Esophagus muscularis mucosa (tissue), 3 donors: Measurements from ENCODE around the gene MYO7B.

Experiments used
- POLR2AphosphoS5 ChIP-seq, 2 donors: sonication (generic); formaldehyde crosslinking; IDR thresholded peaks; one replicate each; pipeline ENCODE4 v1.6.1; 2017; ENCODE audit warnings: antibody characterized with exemption in 2 of 2
- TF ChIP-seq, protein P1 (sequence below), 3 experiments: fragments of 200-600 bp in 2 of 3; fragments of 450-650 bp in 1 of 3; sonication (generic) in 2 of 3; IDR thresholded peaks; one replicate each; pipeline ENCODE4 v1.5.1; 2017 to 2019; ENCODE audit warnings: antibody characterized with exemption in 3 of 3, mild to moderate bottlenecking in 2 of 3, moderate library complexity in 1 of 3

DNA sequence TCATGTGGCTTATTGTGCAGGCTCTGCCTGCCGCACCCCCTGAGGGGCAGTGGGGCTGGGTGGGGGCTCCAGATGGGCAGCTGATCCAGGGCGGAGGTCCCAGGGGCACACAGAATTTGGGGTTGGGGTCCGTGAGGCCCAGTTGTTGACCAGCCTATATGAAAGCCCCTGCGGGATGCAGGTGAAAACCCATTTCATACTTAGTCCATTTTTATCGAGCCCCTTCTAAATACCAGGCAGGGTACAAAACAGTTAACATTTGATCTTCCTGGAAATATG lies 30.6 kb downstream of the MYO7B start:
- no peak for TF ChIP-seq POLR2AphosphoS5 (IDR thresholded peaks at IDR 0.05)
- TF ChIP-seq, protein P1, sequence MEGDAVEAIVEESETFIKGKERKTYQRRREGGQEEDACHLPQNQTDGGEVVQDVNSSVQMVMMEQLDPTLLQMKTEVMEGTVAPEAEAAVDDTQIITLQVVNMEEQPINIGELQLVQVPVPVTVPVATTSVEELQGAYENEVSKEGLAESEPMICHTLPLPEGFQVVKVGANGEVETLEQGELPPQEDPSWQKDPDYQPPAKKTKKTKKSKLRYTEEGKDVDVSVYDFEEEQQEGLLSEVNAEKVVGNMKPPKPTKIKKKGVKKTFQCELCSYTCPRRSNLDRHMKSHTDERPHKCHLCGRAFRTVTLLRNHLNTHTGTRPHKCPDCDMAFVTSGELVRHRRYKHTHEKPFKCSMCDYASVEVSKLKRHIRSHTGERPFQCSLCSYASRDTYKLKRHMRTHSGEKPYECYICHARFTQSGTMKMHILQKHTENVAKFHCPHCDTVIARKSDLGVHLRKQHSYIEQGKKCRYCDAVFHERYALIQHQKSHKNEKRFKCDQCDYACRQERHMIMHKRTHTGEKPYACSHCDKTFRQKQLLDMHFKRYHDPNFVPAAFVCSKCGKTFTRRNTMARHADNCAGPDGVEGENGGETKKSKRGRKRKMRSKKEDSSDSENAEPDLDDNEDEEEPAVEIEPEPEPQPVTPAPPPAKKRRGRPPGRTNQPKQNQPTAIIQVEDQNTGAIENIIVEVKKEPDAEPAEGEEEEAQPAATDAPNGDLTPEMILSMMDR (IDR thresholded peaks at IDR 0.05) = no peak
